Activated CD4-positive, alpha-beta T cell treated with anti-CD3 and anti-CD28 coated beads, Interleukin-2, amount 50 U/mL, for 16 hours (primary cell): ENCODE measurements around the gene MMS22L.
A peak's percentile ranks its signal among the peaks of the same experiment; 100 is the strongest.

Experiments
- DNase-seq: peaks from one replicate; pipeline ENCODE4 v3.0.0-alpha.2; 2020

Gene MMS22L

GRCh38 chr6:97282726-97283617 is at the start of gene MMS22L:
TSS of gene MMS22L (minus strand) at chr6:97283216. CDS start at chr6:97282477, 739 bp downstream.
- peak; percentile 93 for DNase-seq

GRCh38 chr6:97322811-97323210 is 39.8 kb upstream of the MMS22L start:
- DNase-seq: no peak

GRCh38 chr6:97322226-97322625 is 39.2 kb upstream of the MMS22L start:
- DNase-seq: no peak

- DNase-seq: no peak
Measured at GRCh38 chr6:97316978-97317377, 34.0 kb upstream of the MMS22L start.

- no peak for DNase-seq
Measured at GRCh38 chr6:97312241-97312640, 29.2 kb upstream of the MMS22L start.

- DNase-seq: no peak
Measured at GRCh38 chr6:97306544-97307320, 23.7 kb upstream of the MMS22L start.

GRCh38 chr6:97305414-97306066 is 22.5 kb upstream of the MMS22L start:
- no peak for DNase-seq

GRCh38 chr6:97304701-97305100 is 21.7 kb upstream of the MMS22L start:
- DNase-seq: no peak

- no peak for DNase-seq
Measured at GRCh38 chr6:97294451-97294850, 11.4 kb upstream of the MMS22L start.

- DNase-seq: no peak
Measured at GRCh38 chr6:97293198-97293696, 10.2 kb upstream of the MMS22L start.

GRCh38 chr6:97292671-97293070 is 9.7 kb upstream of the MMS22L start:
- DNase-seq: no peak

- no peak for DNase-seq
Measured at GRCh38 chr6:97291896-97292295, 8.9 kb upstream of the MMS22L start.

GRCh38 chr6:97289332-97289731 is 6.3 kb upstream of the MMS22L start:
- no peak for DNase-seq

GRCh38 chr6:97288188-97288587 is 5.2 kb upstream of the MMS22L start:
- DNase-seq: no peak

- DNase-seq: no peak
Measured at GRCh38 chr6:97282238-97282725, 734 bp downstream of the MMS22L start.

- DNase-seq: no peak
Measured at GRCh38 chr6:97280766-97281165, 2.2 kb downstream of the MMS22L start.

- no peak for DNase-seq
Measured at GRCh38 chr6:97275804-97276203, 7.2 kb downstream of the MMS22L start.

- DNase-seq: no peak
Measured at GRCh38 chr6:97269821-97270220, 13.2 kb downstream of the MMS22L start.

GRCh38 chr6:97262676-97263075 is 20.3 kb downstream of the MMS22L start:
- DNase-seq: no peak

GRCh38 chr6:97246842-97247241 is 36.2 kb downstream of the MMS22L start:
- no peak for DNase-seq

- peak; percentile 8 for DNase-seq
Measured at GRCh38 chr6:97240222-97240621, 42.8 kb downstream of the MMS22L start.

- no peak for DNase-seq
Measured at GRCh38 chr6:97231911-97232310, 51.1 kb downstream of the MMS22L start.

GRCh38 chr6:97222903-97223302 is 60.1 kb downstream of the MMS22L start:
- DNase-seq: no peak
